ENCODE measurements around the gene DRC3. TPM values are rescaled to one million over a fixed set of nuclear protein-coding genes. Genes with fewer than 3 reads are reported as not detected.
A peak's percentile ranks its signal among the peaks of the same experiment; 100 is the strongest.

Gene DRC3
- total and polyA plus RNA-seq, 7 experiments from 2014 or later: 0.50 to 2.4 (median 1.00) TPM; not detected in 4

- ChIA-PET POLR2A (no interaction called here), CTCF (no interaction called here)
- Mint-ChIP-seq H3K27me3 (peaks cover 0 to 5% (median 0%) of the 10 kb centered on the region in 5 donors), H3K36me3 (peaks cover 0 to 16% (median 4%) of the 10 kb centered on the region in 5 donors), H3K4me1 (no peaks in the 10 kb centered on the region), H3K27ac (peak overlapping the region in 1 of 9 donors; percentile 46), H3K9me3 (no peaks in the 10 kb centered on the region), H3K4me3 (no peak overlapping the region)
- DNase-seq (no peak), ATAC-seq (no peak)
- H3K36me3 ChIP-seq (ENCODE audit: control insufficient read depth in 2 of 3, insufficient read depth in 3 of 3, low read length in 3 of 3): peaks cover 0 to 33% (median 3%) of the 10 kb centered on the region in 3 experiments
- H3K4me1 ChIP-seq (ENCODE audit: control insufficient read depth in 2 of 2, insufficient read depth in 2 of 2, low read length in 2 of 2): no peaks in the 10 kb centered on the region
- no peak overlapping the region for H3K4me3 ChIP-seq (ENCODE audit: low read length)
- intact Hi-C loops (cut with micrococcal nuclease): no loop called here
- no peak overlapping the region for H3K27ac ChIP-seq (ENCODE audit: low read depth, low read length)
- H3K27me3 ChIP-seq (ENCODE audit: control insufficient read depth in 2 of 2, insufficient read depth in 2 of 2, low read length in 2 of 2): no peaks in the 10 kb centered on the region
- H3K9me3 ChIP-seq (ENCODE audit: control insufficient read depth in 2 of 3, low read length in 3 of 3): no peaks in the 10 kb centered on the region
Measured at GRCh38 chr17:18065546-18065945, 92.9 kb downstream of the DRC3 start.

Other genes with a start within 250 kb of the DRC3 start
- gene SREBF1, start 135.9 kb upstream of the DRC3 start, total RNA-seq: 100 to 1,000 TPM in 3 of 5 experiments, 10 to 100 TPM in 2; 30.9 to 281 (median 159) TPM
- gene SREBF1, start 135.9 kb upstream of the DRC3 start, polyA plus RNA-seq: 10 to 100 TPM; 22.4 to 41.3 TPM
- 10 to 100 TPM; 35.1 to 84.1 (median 63.4) TPM for gene TOM1L2, start 462 bp upstream of the DRC3 start, total RNA-seq
- gene TOM1L2, start 462 bp upstream of the DRC3 start, polyA plus RNA-seq: 10 to 100 TPM in 1 of 2 donors, 1 to 10 TPM in 1; 6.9 to 16.9 TPM
- 10 to 100 TPM; 26.3 to 36.7 (median 32.5) TPM for gene ATPAF2, start 66.3 kb downstream of the DRC3 start, total RNA-seq
- 10 to 100 TPM; 16.3 TPM for gene ATPAF2, start 66.3 kb downstream of the DRC3 start, polyA plus RNA-seq
- gene GID4, start 66.5 kb downstream of the DRC3 start, total RNA-seq: 10 to 100 TPM in 2 of 5 experiments, 1 to 10 TPM in 3; 6.0 to 11.4 (median 10.0) TPM
- gene GID4, start 66.5 kb downstream of the DRC3 start, polyA plus RNA-seq: 1 to 10 TPM; 5.9 to 7.0 TPM
- gene DRG2, start 115.1 kb downstream of the DRC3 start, total RNA-seq: 10 to 100 TPM; 39.6 to 54.7 (median 48.8) TPM
- gene DRG2, start 115.1 kb downstream of the DRC3 start, polyA plus RNA-seq: 10 to 100 TPM; 37.7 to 46.0 TPM
- gene MYO15A, start 135.9 kb downstream of the DRC3 start, total RNA-seq: 1 to 10 TPM in 3 of 5 experiments, under 1 TPM in 2; 0.53 to 2.0 (median 1.2) TPM
- under 1 TPM; 0.41 to 0.43 TPM for gene MYO15A, start 135.9 kb downstream of the DRC3 start, polyA plus RNA-seq
- 100 to 1,000 TPM in 3 of 5 experiments, 10 to 100 TPM in 2; 97.4 to 135 (median 108) TPM for gene ALKBH5, start 211.0 kb downstream of the DRC3 start, total RNA-seq
- gene ALKBH5, start 211.0 kb downstream of the DRC3 start, polyA plus RNA-seq: 100 to 1,000 TPM; 121 to 154 TPM

Measured in naive thymus-derived CD4-positive, alpha-beta T cell (primary cell).